ENCODE results near the gene MRPS10. TPM values are rescaled to one million over a fixed set of nuclear protein-coding genes. Genes with fewer than 3 reads are reported as not detected.

Gene MRPS10
- total and polyA plus RNA-seq, 10 of the 15 experiments (the other 5 are each of a cell fraction or from before 2014, with no cell fraction given), result 28.5 to 83.3 (median 52.8) TPM

GRCh38 chr6:42217519-42218367 is at the start of gene MRPS10 (continued):
- peak; percentile 85 for TF ChIP-seq CREM (IDR thresholded peaks at IDR 0.05; ENCODE audit: low read depth)
- TF ChIP-seq, protein P1, sequence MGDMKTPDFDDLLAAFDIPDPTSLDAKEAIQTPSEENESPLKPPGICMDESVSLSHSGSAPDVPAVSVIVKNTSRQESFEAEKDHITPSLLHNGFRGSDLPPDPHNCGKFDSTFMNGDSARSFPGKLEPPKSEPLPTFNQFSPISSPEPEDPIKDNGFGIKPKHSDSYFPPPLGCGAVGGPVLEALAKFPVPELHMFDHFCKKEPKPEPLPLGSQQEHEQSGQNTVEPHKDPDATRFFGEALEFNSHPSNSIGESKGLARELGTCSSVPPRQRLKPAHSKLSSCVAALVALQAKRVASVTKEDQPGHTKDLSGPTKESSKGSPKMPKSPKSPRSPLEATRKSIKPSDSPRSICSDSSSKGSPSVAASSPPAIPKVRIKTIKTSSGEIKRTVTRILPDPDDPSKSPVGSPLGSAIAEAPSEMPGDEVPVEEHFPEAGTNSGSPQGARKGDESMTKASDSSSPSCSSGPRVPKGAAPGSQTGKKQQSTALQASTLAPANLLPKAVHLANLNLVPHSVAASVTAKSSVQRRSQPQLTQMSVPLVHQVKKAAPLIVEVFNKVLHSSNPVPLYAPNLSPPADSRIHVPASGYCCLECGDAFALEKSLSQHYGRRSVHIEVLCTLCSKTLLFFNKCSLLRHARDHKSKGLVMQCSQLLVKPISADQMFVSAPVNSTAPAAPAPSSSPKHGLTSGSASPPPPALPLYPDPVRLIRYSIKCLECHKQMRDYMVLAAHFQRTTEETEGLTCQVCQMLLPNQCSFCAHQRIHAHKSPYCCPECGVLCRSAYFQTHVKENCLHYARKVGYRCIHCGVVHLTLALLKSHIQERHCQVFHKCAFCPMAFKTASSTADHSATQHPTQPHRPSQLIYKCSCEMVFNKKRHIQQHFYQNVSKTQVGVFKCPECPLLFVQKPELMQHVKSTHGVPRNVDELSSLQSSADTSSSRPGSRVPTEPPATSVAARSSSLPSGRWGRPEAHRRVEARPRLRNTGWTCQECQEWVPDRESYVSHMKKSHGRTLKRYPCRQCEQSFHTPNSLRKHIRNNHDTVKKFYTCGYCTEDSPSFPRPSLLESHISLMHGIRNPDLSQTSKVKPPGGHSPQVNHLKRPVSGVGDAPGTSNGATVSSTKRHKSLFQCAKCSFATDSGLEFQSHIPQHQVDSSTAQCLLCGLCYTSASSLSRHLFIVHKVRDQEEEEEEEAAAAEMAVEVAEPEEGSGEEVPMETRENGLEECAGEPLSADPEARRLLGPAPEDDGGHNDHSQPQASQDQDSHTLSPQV (IDR thresholded peaks at IDR 0.05), result 0 out of 2 replicates have a peak, but pooled peaks have one; percentile 26
- peak; percentile 96 for TF ChIP-seq ZBTB40 (IDR thresholded peaks at IDR 0.05; ENCODE audit: borderline replicate concordance)
- 0 out of 4 replicates have a peak, but pooled peaks of 1 of the 2 experiments have one; percentile 26 for TF ChIP-seq SRF (IDR thresholded peaks at IDR 0.05; ENCODE audit: low read depth in 2 of 2, low read length in 2 of 2)
- TF ChIP-seq PRDM15 (CRISPR knock-in tag; IDR thresholded peaks at IDR 0.05), result no peak
- no peak for TF ChIP-seq MYC (IDR thresholded peaks at IDR 0.05; ENCODE audit: insufficient read depth, insufficient read length, insufficient replicate concordance, low read length, severe bottlenecking)
- TF ChIP-seq GABPA (IDR thresholded peaks at IDR 0.05; ENCODE audit: low read depth), result peak; percentile 98
- peak; percentile 86 for TF ChIP-seq MTA2 (IDR thresholded peaks at IDR 0.05; ENCODE audit: low read depth)
- TF ChIP-seq BHLHE40 (IDR thresholded peaks at IDR 0.05; ENCODE audit: borderline replicate concordance in 1 of 2, low read depth in 2 of 2, low read length in 1 of 2), result peak in 1 of 2 experiments; percentile 18; a peak in 1 of 4 replicates
- no peak for TF ChIP-seq JUND (IDR thresholded peaks at IDR 0.05; ENCODE audit: low read depth, low read length)
- no peak for TF ChIP-seq IRF5 (IDR thresholded peaks at IDR 0.05; ENCODE audit: borderline replicate concordance)

Measured in GM12878 (cell line).